Stimulated activated naive CD8-positive, alpha-beta T cell treated with anti-CD3 and anti-CD28 coated beads, Interleukin-15, amount 100 ng/mL, for 72 hours (primary cell): ENCODE results near the gene PROX2.

ENCODE experiments used
- ATAC-seq: fragments of 150-1000 bp; cut with Tn5 transposase; 2 replicates; pipeline ENCODE4 v1.10.0; 2021; ENCODE audit warnings: mild to moderate bottlenecking, moderate library complexity
- DNase-seq, 2 donors: peaks; one replicate each; pipeline ENCODE4 v3.0.0; 2021 to 2022
- H3K27ac Mint-ChIP-seq, 2 donors: one replicate each; pipeline ENCODE4 v1.8.0; 2022; ENCODE audit warnings: mild to moderate bottlenecking in 2 of 2, mixed read lengths in 2 of 2, moderate library complexity in 2 of 2
- H3K27me3 Mint-ChIP-seq: one replicate; pipeline ENCODE4 v1.8.0; 2022; ENCODE audit warnings: mixed read lengths
- H3K4me1 Mint-ChIP-seq: one replicate; pipeline ENCODE4 v1.8.0; 2022; ENCODE audit warnings: mild to moderate bottlenecking, mixed read lengths
- H3K4me3 Mint-ChIP-seq, 2 donors: one replicate each; pipeline ENCODE4 v1.8.0; 2022; ENCODE audit warnings: mild to moderate bottlenecking in 2 of 2, mixed read lengths in 2 of 2, moderate library complexity in 1 of 2
- H3K9me3 Mint-ChIP-seq, 2 donors: one replicate each; pipeline ENCODE4 v1.8.0; 2022; ENCODE audit warnings: mixed read lengths in 2 of 2

PROX2 gene

GRCh38 chr14:74846968-74847665 is 28.8 kb downstream of the PROX2 start:
- no peaks in the 10 kb centered on the region for H3K27me3 Mint-ChIP-seq
- ATAC-seq (no peak), DNase-seq (no peak)
- no peak overlapping the region for H3K4me3 Mint-ChIP-seq
- H3K27ac Mint-ChIP-seq: no peak overlapping the region
- peaks cover 41% of the 10 kb centered on the region for H3K4me1 Mint-ChIP-seq
- no peaks in the 10 kb centered on the region for H3K9me3 Mint-ChIP-seq

- no peak for DNase-seq
- H3K4me3 Mint-ChIP-seq: no peak overlapping the region
- H3K9me3 Mint-ChIP-seq: no peaks in the 10 kb centered on the region
- H3K27ac Mint-ChIP-seq: no peak overlapping the region
- no peak for ATAC-seq
- peaks cover 50% of the 10 kb centered on the region for H3K4me1 Mint-ChIP-seq
- H3K27me3 Mint-ChIP-seq: no peaks in the 10 kb centered on the region
These were observed 29.8 kb downstream of the PROX2 start for GRCh38 chr14:74846168-74846567.

- H3K4me1 Mint-ChIP-seq: peaks cover 72% of the 10 kb centered on the region
- H3K4me3 Mint-ChIP-seq: no peak overlapping the region
- no peak for DNase-seq
- H3K9me3 Mint-ChIP-seq: no peaks in the 10 kb centered on the region
- H3K27me3 Mint-ChIP-seq: no peaks in the 10 kb centered on the region
- no peak for ATAC-seq
- no peak overlapping the region for H3K27ac Mint-ChIP-seq
These were observed 32.3 kb downstream of the PROX2 start for GRCh38 chr14:74843653-74844052.

- Mint-ChIP-seq H3K4me3 (peak overlapping the region; percentile 68 to 69), H3K27ac (peak overlapping the region; percentile 2 to 55), H3K4me1 (peaks cover 81% of the 10 kb centered on the region), H3K27me3 (no peaks in the 10 kb centered on the region), H3K9me3 (no peaks in the 10 kb centered on the region)
- ATAC-seq (peak; percentile 95), DNase-seq (peak; percentile 35 to 62)
These were observed 34.4 kb downstream of the PROX2 start for GRCh38 chr14:74841230-74842207.

- Mint-ChIP-seq H3K4me3 (peak overlapping the region; percentile 68 to 69), H3K27ac (peak overlapping the region in 1 of 2 donors; percentile 6), H3K4me1 (peaks cover 81% of the 10 kb centered on the region), H3K27me3 (no peaks in the 10 kb centered on the region), H3K9me3 (no peaks in the 10 kb centered on the region)
- DNase-seq (peak in 1 of 2 donors; percentile 15), ATAC-seq (peak; percentile 55)
These were observed 35.3 kb downstream of the PROX2 start for GRCh38 chr14:74840603-74841030.

GRCh38 chr14:74838166-74838565 is 37.8 kb downstream of the PROX2 start:
- ATAC-seq: no peak
- peaks cover 83% of the 10 kb centered on the region for H3K4me1 Mint-ChIP-seq

GRCh38 chr14:74836251-74836960 is 39.5 kb downstream of the PROX2 start:
- Mint-ChIP-seq H3K4me3 (peak overlapping the region; percentile 56 to 81), H3K4me1 (peaks cover 69% of the 10 kb centered on the region)
- no peak for ATAC-seq

More at GRCh38 chr14:74838166-74838565, 37.8 kb downstream of the PROX2 start:
- peak overlapping the region; percentile 76 to 81 for H3K4me3 Mint-ChIP-seq
- DNase-seq: no peak
- peak overlapping the region; percentile 83 to 91 for H3K27ac Mint-ChIP-seq
- H3K9me3 Mint-ChIP-seq: no peaks in the 10 kb centered on the region
- H3K27me3 Mint-ChIP-seq: no peaks in the 10 kb centered on the region

GRCh38 chr14:74835645-74836250 is 40.2 kb downstream of the PROX2 start:
- peak overlapping the region; percentile 92 to 94 for H3K27ac Mint-ChIP-seq
- ATAC-seq (peak; percentile 26), DNase-seq (no peak)
- H3K4me1 Mint-ChIP-seq: peaks cover 63% of the 10 kb centered on the region
- H3K9me3 Mint-ChIP-seq: no peaks in the 10 kb centered on the region
- peak overlapping the region; percentile 67 to 81 for H3K4me3 Mint-ChIP-seq
- no peaks in the 10 kb centered on the region for H3K27me3 Mint-ChIP-seq

More at GRCh38 chr14:74836251-74836960, 39.5 kb downstream of the PROX2 start:
- Mint-ChIP-seq H3K27ac (peak overlapping the region; percentile 14 to 90), H3K9me3 (no peaks in the 10 kb centered on the region), H3K27me3 (no peaks in the 10 kb centered on the region)
- no peak for DNase-seq

- Mint-ChIP-seq H3K27ac (peak overlapping the region; percentile 1 to 35), H3K4me1 (peaks cover 54% of the 10 kb centered on the region), H3K4me3 (peak overlapping the region in 1 of 2 donors; percentile 8), H3K27me3 (no peaks in the 10 kb centered on the region), H3K9me3 (no peaks in the 10 kb centered on the region)
- ATAC-seq (no peak), DNase-seq (no peak)
These were observed 41.1 kb downstream of the PROX2 start for GRCh38 chr14:74834692-74835392.

GRCh38 chr14:74832849-74833248 is 43.1 kb downstream of the PROX2 start:
- DNase-seq: no peak
- no peaks in the 10 kb centered on the region for H3K9me3 Mint-ChIP-seq
- no peaks in the 10 kb centered on the region for H3K27me3 Mint-ChIP-seq

GRCh38 chr14:74829251-74829650 is 46.7 kb downstream of the PROX2 start:
- Mint-ChIP-seq H3K27me3 (no peaks in the 10 kb centered on the region), H3K4me1 (peaks cover 2% of the 10 kb centered on the region), H3K27ac (peak overlapping the region in 1 of 2 donors; percentile 31), H3K9me3 (no peaks in the 10 kb centered on the region), H3K4me3 (no peak overlapping the region)
- ATAC-seq: no peak
- DNase-seq: no peak

More at GRCh38 chr14:74832849-74833248, 43.1 kb downstream of the PROX2 start:
- Mint-ChIP-seq H3K27ac (no peak overlapping the region), H3K4me3 (no peak overlapping the region), H3K4me1 (peaks cover 37% of the 10 kb centered on the region)
- no peak for ATAC-seq

GRCh38 chr14:74826574-74826973 is 49.4 kb downstream of the PROX2 start:
- DNase-seq: no peak
- no peaks in the 10 kb centered on the region for H3K9me3 Mint-ChIP-seq
- H3K4me1 Mint-ChIP-seq: no peaks in the 10 kb centered on the region
- ATAC-seq: no peak
- no peaks in the 10 kb centered on the region for H3K27me3 Mint-ChIP-seq
- H3K4me3 Mint-ChIP-seq: no peak overlapping the region
- H3K27ac Mint-ChIP-seq: no peak overlapping the region
